SIG-M5 treated with dmso at 0.1 percent for 504 hours (cell line): ENCODE measurements around the gene SLC28A2.
"Not testable (repeated sequence)": the region's sequence is repeated elsewhere in the genome, so short reads cannot be mapped to it uniquely, and the experiment has no call there.

Experiments
- DNase-seq: peaks from one replicate; lab custom pipeline; 2025; ENCODE audit not compliant: unreplicated experiment; lab: John Stamatoyannopoulos, UW

Gene SLC28A2

GRCh38 chr15:45262906-45263461 is 10.9 kb downstream of the SLC28A2 start:
- no peak for DNase-seq

DNA sequence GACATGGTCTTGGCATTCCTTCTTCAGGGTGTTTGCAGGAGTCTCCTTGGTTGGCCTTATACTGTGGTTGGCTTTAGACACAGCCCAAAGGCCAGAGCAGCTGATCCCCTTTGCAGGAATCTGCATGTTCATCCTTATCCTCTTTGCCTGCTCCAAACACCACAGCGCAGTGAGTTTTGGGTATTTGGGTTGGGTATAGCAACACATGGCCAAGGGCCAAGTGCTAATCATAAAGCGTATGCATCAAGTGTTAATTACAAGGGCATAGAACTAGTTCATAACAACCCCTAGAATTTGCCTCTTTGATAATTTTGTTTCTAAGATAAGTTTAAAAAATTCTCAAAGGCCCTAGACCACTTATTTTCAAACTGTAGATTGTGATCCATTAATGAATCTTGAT is 11.8 kb downstream of the SLC28A2 start:
- DNase-seq: no peak

GRCh38 chr15:45265506-45265905 is 13.5 kb downstream of the SLC28A2 start:
- no peak for DNase-seq

GRCh38 chr15:45268135-45268534 is 16.1 kb downstream of the SLC28A2 start:
- no peak for DNase-seq

- no peak for DNase-seq
Measured at GRCh38 chr15:45274636-45275380, 22.8 kb downstream of the SLC28A2 start.

- DNase-seq: peak; percentile 4
Measured at GRCh38 chr15:45276831-45277230, 24.8 kb downstream of the SLC28A2 start.

GRCh38 chr15:45279024-45279698 is 27.1 kb downstream of the SLC28A2 start:
- DNase-seq: peak; percentile 96

- no peak for DNase-seq
Measured at GRCh38 chr15:45285413-45285812, 33.4 kb downstream of the SLC28A2 start.

DNA sequence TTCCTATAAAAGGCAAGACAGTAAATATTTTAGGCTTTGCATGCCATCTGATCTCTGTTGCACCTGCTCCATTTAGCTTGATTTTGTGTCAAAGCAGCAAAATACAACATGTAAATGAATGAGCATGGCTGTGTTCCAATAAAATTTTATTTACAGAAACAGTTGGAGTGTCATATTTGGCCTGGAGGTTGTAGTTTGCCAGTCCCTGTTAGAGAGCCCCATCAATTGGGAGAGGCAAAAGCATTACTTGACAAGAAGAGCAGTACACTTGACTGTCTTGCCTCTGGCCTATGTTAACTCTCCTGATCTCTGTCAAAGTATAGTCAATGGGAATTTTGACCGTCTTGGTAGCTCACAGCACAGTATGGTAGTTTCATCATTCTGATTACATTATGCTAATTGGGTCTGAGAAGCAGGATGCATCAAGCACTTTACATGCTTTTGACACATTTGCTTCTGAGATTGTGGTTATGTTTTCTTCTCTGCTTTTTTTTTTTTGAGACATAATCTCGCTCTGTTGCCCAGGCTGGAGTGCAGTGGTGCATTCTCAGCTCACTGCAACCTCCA is 35.4 kb downstream of the SLC28A2 start:
- no peak for DNase-seq

DNA sequence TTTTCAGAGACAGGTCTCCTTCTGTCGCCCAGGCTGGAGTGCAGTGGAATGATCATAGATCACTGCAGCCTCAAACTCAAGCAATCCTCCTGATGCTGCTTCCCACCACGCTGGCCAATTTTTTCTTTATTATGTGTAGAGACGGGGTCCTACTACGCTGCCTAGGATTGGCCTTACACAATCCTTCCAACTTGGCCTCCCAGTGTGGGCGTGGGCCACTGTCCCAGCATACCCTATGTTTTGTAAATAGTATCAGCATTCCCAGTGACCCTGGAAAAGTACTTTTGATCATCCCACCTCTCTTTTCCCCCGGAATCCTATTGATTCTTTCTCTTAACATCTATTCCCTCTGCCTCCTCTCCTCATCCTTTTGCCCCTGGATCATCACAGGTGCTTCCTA is 36.9 kb downstream of the SLC28A2 start:
- DNase-seq: no peak

DNA sequence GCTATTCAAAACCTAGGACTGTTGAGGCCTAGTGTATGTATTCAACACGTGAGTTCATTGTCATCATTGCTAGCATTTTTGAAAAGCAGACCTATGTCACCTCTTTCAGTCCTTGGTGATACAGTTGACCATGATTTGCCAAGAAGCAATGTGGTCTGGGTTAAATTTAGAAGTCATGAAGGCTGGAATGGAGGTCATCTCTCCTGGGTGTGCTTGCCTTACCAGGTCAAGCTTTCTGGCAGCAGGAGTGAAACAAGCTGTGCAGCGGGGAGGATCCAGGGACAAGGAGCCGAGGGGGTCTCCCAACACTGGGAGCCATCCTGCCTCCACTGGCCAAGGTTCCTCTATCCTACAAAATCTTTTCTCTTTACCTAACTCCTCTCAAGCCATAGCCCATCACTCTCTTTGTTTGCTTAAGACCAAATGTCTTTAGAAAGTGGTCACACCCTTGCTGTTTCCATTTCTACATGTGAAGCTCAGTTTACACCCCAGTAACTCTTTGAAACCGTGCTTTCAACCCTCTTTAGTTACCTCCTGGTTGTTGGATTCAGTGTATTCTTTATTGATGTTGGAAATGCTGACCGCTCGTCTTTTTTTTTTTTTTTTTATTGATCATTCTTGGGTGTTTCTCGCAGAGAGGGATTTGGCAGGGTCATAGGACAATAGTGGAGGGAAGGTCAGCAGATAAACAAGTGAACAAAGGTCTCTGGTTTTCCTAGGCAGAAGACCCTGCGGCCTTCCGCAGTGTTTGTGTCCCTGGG is 40.0 kb downstream of the SLC28A2 start:
- no peak for DNase-seq

DNA sequence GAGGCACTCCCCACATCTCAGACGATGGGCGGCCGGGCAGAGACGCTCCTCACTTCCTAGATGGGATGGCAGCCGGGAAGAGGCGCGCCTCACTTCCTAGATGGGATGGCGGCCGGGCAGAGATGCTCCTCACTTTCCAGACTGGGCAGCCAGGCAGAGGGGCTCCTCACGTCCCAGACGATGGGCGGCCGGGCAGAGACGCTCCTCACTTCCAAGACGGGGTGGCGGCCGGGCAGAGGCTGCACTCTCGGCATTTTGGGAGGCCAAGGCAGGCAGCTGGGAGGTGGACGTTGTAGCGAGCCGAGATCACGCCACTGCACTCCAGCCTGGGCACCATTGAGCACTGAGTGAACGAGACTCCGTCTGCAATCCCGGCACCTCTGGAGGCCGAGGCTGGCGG is 41.3 kb downstream of the SLC28A2 start:
- not testable (repeated sequence) for DNase-seq

DNA sequence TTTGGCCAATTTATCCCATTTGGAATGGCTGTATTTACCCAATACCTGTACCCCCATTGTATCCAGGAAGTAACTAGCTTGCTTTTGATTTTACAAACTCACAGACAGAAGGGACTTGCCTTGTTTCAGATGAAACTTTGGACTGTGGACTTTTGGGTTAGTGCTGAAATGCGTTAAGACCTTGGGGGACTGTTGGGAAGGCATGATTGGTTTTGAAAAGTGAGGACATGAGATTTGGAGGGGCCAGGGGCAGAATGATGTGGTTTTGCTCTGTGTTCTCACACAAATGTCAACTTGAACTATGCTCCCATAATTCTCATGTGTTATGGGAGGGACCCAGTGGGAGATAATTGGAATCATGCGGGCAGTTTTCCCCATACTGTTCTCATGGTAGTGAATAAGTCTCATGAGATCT is 46.9 kb downstream of the SLC28A2 start:
- DNase-seq: not testable (repeated sequence)

- DNase-seq: no peak
Measured at GRCh38 chr15:45304711-45305110, 52.7 kb downstream of the SLC28A2 start.

DNA sequence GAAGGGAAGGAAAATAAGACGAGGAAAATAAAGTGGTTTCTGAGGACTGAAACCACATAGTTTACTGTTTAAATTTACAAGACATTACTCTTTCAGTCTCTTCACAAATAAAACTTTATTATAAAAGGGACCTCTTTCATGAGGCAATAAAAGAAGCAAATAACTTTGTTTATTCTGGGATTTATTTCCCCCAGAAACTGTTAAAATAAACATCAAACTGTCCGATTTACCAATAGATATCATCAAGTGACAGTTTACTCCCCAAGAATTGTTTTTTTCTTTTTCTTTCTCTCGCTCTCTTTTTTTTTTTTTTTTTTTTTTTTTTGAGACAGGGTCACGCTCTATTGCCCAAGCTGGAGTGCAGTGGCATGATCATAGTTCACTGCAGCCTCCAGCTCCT is 54.1 kb downstream of the SLC28A2 start:
- DNase-seq: no peak

GRCh38 chr15:45307230-45307924 is 55.3 kb downstream of the SLC28A2 start:
- DNase-seq: peak; percentile 8

DNA sequence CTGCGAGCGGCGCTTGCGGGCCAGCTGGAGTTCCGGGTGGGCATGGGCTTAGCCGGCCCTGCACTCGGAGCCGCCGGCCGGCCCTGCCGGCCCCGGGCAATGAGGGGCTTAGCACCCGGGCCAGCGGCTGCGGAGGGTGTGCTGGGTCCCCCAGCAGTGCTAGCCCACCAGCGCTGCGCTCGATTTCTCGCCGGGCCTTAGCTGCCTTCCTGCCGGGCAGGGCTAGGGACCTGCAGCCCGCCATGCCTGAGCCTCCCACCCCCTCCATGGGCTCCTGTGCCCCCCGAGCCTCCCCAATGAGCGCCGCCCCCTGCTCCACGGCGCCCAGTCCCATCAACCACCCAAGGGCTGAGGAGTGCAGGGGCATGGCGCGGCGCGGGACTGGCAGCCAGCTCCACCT is 62.1 kb downstream of the SLC28A2 start:
- DNase-seq: not testable (repeated sequence)

GRCh38 chr15:45314960-45315359 is 62.9 kb downstream of the SLC28A2 start:
- DNase-seq: no peak

DNA sequence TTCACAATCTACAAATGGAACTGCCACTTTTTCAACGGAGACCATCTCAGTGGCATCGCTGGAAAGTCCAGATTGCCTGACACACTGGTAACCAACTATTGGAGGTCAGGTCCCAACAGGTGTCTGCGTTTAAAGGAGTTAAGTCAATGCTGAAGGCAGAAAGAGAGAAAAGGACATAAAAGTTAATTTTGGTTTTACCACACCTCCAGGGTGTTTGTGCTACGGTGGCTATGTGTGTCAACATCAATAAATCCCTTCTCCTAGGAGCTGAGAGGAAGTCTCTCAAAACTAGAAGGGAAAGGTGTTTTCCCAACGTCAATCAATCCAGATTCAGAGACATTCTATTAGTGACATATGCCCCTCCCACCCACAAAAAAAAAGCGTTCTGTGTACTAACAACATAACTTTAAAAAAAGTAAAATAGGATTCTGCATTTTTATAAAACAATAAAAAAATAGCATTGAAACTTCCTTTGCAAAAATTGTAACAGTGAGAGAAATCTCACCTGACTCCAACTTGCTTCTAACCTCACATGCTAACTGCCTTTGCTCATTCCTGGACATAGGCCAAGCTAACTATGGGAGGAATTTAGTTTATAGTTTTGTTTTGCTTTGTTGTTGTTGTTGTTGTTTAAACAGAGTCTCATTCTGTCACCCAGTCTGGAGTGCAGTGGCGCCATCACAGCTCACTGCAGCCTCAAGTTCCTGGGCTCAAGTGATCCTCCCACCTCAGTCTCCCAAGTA is 67.6 kb downstream of the SLC28A2 start:
- DNase-seq: no peak
